HG03175 (cell line): ENCODE data around the gene ZCCHC3.
"Not testable (repeated sequence)": the region's sequence is repeated elsewhere in the genome, so short reads cannot be mapped to it uniquely, and the experiment has no call there.

ENCODE experiments used
- ATAC-seq: cut with Tn5 transposase; IDR thresholded peaks from one replicate; pipeline ENCODE4 v1.9.1; 2021; ENCODE audit warnings: mild to moderate bottlenecking, moderate library complexity; ENCODE audit not compliant: unreplicated experiment

The ZCCHC3 gene

GRCh38 chr20:297098-297924 lies at the start of gene ZCCHC3:
Gene ZCCHC3 (plus strand): TSS chr20:297570. CDS start chr20:297587, 17 bp downstream.
- peak; percentile 72 for ATAC-seq

- no peak for ATAC-seq
Measured at GRCh38 chr20:251354-251753, 46.0 kb upstream of the ZCCHC3 start.

GRCh38 chr20:252801-253200 lies 44.6 kb upstream of the ZCCHC3 start:
- ATAC-seq: no peak

GRCh38 chr20:253447-253846 lies 43.9 kb upstream of the ZCCHC3 start:
- not testable (repeated sequence) for ATAC-seq

- ATAC-seq: no peak
Measured at GRCh38 chr20:257419-257818, 40.0 kb upstream of the ZCCHC3 start, which contains the start of gene DEFB132. Gene DEFB132 (plus strand): TSS chr20:257724. CDS start chr20:257779, 55 bp downstream.

GRCh38 chr20:258269-258858 lies 39.0 kb upstream of the ZCCHC3 start:
- ATAC-seq: no peak

GRCh38 chr20:258963-259362 lies 38.4 kb upstream of the ZCCHC3 start:
- no peak for ATAC-seq

GRCh38 chr20:259981-260380 lies 37.4 kb upstream of the ZCCHC3 start:
- ATAC-seq: no peak

- no peak for ATAC-seq
Measured at GRCh38 chr20:263701-264100, 33.7 kb upstream of the ZCCHC3 start.

GRCh38 chr20:266596-267562 lies 30.5 kb upstream of the ZCCHC3 start:
- ATAC-seq: peak; percentile 93

- no peak for ATAC-seq
Measured at GRCh38 chr20:270517-270916, 26.9 kb upstream of the ZCCHC3 start.

GRCh38 chr20:271069-271468 lies 26.3 kb upstream of the ZCCHC3 start:
- no peak for ATAC-seq

GRCh38 chr20:271528-271927 lies 25.8 kb upstream of the ZCCHC3 start:
- no peak for ATAC-seq

GRCh38 chr20:272718-273117 lies 24.7 kb upstream of the ZCCHC3 start:
- ATAC-seq: no peak

GRCh38 chr20:273884-274283 lies 23.5 kb upstream of the ZCCHC3 start:
- ATAC-seq: no peak

GRCh38 chr20:275791-276190 lies 21.6 kb upstream of the ZCCHC3 start:
- ATAC-seq: no peak

GRCh38 chr20:276620-277495 lies 20.5 kb upstream of the ZCCHC3 start:
- no peak for ATAC-seq

GRCh38 chr20:277496-277781 lies 19.9 kb upstream of the ZCCHC3 start:
- no peak for ATAC-seq

GRCh38 chr20:278181-278580 lies 19.2 kb upstream of the ZCCHC3 start:
- ATAC-seq: no peak
